ENCODE data around the gene RELN.
"Not testable (repeated sequence)": the region's sequence is repeated elsewhere in the genome, so short reads cannot be mapped to it uniquely, and the experiment has no call there.

Gene RELN

DNA sequence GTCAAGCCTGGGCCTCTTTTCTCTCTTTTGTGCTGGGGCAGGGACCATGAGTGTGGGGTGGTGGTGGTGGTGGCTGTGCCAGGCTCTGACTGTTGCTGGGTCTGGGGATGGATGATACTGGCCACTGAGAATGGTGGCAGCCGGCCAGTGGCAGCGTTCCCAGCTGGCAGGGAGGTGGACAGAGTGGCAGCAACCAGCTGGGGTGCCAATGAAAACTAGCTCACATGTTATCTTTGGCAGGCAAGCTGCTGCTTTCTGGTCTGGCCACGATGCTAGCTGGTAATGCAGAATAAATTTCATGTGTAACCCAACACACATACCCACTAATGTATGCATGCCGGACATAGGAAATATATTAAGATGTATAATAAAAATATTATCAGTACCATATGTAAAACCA, 448.4 kb downstream of the RELN start:
- DNase-seq: no peak

DNA sequence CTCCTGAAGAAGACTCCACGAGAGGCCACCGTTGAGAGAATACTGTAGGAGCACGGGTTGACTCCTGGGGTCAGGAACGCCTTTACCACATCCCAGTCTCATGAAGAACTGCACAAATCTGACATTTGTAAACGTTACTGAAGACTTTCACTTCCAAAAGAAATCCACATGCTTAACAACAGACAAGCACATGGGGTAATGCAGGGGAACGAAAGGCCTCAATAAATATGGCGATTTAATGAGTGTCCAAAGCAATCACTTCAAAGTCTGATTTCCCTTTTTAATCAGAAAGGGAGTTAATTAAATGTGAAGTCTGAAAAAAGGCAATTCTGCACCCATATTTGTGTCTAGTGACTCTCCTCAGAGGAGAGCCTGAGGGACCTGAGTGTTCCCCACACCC, 449.1 kb downstream of the RELN start:
- DNase-seq: no peak

DNA sequence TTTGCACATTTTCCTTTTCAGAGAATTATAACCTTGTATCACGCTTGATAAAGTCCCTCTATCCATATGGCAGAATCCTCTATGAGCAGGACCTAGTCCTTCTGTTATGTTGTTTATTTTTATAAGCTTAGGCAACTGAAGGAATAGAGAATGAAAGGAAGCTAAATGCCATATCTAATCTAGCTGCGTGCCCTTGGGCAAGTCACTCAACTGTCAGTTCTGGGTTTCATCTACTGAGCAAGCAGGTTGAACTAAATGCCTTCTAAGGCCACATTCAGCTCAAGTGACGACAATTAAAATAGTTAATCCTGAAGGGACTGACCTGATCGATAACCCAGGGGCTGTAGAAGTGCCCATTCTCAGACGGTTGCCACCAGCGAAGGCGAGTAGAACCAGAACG, 449.6 kb downstream of the RELN start:
- no peak for DNase-seq

DNA sequence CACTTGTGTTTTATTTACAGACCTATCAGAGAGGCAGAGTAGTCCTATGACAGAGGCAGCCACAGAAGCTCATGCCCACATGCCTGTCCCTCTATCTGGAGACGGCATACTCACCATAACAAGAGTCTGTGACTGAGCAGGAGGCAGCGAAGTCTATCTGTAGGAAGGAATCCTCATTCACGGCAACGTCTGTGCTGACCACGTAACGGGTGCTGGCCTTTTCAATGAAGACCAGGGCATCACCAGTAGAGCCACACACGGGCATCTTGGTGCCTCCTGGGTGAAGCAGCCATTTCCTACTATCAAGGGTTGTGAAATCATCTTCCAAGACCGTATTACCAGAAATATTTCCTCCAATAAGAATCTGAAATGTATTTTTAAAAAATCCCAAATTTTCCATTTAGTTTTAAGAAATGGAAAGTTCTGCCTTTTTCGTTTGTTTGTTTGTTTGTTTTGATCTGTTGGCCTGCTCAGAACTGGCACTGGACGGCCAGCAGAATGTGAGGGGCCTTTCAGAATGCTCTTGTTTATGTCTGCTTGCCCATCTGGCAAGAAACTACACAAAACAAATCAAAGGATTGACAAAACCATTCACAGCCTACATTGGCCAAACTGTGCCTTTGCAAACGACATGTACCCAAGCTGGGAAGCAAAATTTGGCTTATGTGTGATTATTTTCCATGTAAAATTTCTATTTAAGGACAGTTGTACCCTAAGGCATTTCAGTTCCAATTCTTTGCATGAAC, 450.3 kb downstream of the RELN start:
- DNase-seq: no peak

DNA sequence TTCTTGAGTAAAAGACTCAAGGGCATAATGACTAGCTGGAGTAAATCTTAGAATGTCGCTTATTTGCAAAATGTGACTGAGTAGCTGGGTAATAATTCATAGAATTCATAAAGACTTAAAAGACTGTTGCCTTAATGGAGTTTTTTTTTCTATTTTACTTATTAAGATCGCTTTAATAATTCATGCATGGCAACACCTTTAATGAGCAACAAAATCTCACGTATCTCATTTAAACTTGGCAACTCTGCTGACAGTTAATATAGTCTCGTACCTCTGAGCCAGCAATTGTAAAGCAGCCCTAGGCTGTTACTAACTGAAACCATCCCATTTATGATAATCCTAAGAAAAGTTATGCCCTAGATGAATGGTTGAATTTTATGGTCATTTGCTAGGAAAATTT, 455.7 kb downstream of the RELN start:
- no peak for DNase-seq

DNA sequence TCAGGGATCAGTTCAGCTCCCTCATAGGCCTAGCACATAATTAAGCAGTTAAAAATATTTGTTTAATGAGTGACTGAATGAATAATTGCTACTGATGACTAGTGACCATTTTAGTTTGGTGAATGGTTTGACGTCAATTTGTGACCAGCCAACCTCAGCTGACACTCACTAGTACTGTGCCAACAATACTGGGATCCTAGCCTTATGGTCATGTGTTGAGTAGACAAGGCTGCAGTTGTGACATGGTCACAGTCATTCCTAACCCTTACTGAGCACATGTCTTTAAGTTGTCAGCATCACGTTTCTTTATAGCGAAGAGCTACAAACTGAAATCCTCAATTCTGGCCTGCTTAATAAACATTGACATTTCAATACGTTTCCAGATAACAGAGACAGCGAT, 456.5 kb downstream of the RELN start:
- no peak for DNase-seq

DNA sequence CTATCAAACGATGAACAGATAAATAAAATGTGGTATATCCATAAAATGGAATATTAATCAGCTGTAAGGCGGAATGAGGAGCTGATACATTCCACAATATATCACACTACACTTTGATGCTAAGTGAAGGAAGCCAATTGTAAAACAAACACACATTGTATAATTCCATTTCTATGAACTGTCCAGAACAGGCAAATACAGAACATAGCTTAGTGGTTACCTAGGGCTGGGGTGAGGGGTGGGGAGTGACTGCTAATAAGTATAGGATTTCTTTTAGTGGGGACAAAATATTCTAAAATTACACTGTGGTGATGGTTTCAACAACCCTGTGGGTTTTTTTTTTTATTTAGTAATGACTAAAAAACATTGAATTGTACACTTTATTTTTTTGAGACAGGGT, 461.3 kb downstream of the RELN start:
- no peak for DNase-seq

DNA sequence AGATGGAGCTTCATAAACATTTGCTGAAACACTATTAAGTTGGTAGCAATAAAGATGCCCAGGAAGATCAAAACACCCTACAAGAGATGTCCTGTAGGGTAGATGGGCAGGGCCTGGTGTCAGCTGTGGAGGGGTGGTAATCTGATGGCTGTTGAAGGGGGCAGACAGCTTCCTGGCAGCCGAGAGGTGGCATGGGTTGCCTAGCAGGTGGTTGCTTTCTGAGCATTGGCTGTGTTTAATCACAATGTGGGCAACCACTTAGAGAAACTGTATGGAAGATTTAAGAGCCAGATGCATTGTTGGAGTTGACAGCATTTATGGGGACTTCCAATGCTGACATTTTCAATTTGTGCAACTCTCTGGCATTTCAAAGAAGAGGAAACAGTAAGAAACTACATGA, 463.5 kb downstream of the RELN start:
- no peak for DNase-seq

DNA sequence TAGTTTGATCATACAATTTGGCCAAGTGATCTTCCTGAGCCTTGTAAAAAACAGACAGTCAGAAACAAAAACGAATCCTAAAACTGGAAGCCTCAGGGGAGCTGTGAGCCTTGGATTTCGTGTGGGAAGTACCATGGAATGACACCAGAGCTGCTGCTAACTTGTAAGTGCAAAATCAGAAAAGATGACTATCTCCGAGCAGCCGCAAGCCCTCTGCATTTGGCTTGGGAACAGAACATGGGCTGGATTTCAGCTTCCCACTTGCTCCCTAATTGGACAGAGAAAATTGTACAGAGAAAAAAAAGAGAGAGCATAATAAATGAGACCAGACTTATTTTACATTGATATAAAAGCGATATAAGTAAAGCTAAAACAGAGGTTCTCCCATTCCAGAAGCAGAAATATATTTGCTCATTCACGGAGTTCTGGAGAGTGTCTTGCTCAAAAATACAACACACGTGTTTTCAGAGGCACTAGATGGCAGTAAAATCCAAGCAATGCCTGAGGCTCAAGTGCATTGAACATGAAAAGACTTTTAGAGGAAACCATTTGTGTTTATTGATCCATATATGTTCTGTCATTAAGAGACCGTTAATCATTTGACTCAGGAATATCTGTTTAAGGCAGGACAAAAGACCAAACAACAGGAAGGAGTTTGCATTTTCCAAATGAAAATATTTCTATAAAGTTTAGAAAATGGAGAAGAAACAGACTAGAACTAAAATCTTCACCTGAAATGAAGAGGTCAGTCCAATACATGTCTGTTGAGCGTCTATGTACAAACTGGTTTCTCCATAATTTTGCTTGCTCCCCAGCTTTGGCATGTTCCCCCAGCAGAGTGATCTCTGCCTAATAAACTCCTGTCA, 465.2 kb downstream of the RELN start:
- DNase-seq: no peak

DNA sequence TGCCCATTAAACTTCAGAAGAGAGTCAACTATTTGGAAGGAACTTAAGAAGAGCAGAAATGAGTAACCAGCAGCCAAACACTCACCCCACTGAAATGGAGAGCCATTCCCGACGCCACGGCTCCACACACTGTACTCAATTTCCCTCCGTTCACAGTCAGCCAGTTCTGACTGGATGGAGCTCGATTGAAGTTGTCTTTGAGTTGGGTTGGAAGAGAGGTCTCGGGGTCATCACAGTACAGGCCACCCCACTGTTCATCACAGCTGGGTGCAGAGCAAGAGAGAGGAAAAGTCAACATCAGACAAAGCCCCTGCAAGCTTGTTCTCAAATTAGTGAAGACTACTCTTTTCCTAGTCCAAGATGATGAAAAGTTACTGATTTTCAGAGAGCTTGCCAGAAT, 467.5 kb downstream of the RELN start:
- no peak for DNase-seq

DNA sequence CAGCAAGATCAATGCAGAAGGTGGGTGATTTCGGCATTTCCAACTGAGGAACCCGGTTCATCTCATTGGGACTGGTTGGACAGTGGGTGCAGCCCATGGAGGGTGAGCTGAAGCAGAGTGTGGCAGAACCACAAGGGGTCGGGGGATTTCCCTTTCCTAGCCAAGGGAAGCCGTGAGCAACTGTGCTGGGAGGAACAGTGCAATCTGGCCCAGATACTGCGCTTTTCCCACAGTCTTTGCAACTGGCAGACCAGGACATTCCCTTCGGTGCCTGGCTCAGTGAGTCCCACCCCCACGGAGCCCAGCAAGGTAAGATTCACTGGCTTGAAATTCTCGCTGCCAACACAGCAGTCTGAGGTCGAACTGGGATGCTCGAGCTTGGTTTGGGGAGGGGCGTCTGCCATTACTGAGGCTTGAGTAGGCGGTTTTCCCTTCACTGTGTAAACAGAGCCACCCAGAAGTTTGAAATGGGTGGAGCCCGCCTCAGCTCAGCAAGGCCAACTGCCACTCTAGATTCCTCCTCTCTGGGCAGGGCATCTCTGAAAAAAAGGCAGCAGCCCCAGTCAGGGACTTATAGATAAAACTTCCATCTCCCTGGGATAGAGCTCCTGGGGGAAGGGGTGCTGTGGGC, 484.8 kb downstream of the RELN start:
- no peak for DNase-seq

DNA sequence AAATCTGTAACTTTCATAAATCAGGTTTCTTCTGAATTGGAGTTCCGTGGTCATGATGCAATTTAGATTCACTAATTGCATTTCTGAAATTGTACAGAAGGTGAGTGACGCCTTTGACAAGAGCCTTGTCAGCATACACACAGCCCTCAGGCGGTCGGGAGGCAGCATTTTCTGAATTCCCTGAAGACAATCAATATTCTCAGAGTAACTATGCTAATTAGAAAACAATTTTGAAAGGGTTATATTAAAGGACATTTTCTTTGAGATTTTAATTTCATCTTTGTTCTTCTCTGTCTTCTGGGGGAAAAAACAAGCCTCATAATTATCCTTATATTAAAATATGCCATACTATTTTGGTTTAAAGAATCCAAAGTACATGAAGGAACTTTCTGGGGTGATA, 488.3 kb downstream of the RELN start:
- no peak for DNase-seq

DNA sequence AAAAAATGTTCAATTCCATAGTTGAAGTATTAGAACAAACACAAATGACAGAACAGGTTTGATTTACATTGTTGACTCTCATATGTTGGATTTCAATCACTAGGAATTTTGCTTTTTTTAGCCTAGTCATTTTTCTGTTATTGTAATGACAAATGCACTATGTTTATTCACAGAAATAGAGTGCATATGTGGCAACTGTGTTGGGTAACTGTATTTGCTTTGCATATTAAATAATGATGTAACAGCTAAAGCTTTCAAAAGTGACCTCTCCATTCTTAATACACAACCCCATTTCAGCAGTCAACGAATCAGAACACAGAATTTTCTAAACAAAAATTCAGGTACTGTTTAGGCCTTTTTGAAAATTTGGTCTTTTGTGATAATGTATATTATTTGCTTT, 489.5 kb downstream of the RELN start:
- DNase-seq: no peak

DNA sequence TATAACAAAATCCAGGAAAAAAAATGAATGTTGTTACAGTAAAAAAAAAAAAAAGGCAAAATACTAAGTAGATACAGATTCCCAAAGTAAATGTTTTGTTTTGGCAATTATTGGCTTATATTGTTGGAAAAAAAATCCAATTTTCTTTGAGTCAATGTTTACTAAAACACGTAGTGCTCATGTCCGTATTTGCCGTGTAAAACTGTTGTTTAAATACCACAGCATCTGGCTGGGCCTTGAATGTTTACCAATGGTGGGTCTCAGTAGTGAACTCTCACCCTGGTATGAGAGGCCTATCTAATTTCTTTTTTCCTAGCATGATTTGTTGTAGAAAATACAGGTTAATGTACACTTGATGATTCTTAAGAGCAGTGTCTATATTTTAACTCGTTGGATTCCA, 502.0 kb downstream of the RELN start:
- no peak for DNase-seq

DNA sequence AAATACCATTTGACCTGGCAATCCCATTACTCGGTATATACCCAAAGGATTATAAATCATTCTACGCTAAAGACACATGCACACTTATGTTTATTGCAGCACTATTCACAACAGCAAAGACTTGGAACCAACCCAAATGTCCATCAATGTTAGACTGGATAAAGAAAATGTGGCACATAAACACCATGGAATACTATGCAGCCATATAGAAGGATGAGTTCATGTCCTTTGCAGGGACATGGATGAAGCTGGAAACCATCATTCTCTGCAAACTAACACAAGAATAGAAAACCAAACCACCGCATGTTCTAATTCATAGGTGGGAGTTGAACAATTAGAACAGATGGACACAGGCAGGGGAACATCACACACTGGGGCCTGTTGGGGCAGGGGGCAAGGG, 502.6 kb downstream of the RELN start:
- not testable (repeated sequence) for DNase-seq

DNA sequence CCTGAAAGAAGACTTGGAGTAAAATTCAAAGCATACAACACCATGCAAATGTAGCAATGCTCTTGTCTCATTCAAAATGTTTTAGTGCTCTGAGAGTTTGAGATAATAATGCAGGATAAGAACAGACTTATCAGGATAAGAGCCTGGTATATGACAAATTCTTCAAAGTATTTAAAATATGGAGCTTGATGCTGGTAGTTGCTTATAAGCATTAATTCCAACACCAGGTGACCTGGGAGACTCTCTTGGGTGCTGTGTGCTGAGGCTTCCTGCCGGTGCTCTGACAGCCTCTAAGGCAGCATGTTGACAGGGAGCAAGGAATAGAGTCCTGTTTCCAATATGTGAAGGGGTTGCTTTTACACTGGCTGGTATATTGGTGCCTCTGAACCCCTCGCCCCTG, 508.7 kb downstream of the RELN start:
- DNase-seq: no peak

DNA sequence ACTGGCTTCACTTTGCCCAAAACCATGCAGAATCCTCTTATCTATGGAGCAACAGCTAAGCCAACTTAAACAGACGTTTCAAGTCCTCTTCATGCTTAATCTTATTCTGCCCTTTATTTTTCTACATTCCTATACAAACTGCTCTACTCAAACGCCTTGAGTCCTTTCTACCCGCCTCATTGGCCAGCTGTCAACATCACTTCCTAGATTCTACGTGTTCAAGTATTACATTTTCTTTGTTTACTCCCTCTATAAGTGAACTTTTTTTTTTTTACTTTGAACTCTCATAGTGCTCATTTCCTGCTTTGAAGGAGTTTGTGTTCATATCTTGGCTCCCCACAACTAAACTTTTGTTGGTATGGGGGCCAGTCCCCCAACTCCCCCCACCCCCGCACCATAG, 514.5 kb downstream of the RELN start:
- DNase-seq: no peak

DNA sequence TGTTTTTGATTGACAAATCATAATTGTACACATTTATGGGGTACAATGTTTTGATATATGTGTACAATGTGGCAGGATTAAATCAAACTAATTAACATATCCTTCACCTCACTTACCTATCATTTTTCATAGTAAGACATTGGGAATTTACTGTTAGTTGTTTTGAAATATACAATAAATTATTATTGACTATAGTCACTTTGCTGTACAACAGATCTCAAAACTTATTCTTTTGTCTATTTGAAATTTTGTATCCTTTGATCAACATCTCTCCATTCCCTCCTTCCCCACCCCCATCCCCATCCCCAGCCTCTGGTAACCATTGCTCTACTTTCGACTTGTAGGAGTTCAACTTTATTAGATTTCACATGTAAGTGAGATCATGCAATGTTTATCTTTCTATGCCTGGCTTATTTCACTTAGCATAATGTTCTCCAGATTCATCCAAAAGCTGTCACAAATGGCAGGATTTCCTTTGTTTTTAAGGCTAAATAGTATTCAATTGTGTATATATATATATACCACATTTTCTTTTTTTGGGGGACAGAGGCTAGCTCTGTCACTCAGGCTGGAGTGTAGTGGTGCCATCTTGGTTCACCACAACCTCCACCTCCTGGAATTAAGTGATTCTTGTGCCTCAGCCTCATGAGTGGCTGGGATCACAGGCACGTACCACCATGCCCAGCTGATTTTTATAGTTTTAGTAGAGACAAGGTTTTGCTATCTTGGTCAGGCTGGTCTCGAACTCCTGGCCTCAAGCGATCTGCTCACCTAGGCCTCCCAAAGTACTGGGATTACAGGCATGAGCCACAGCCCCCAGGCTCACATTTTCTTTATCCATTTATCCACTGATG, 520.1 kb downstream of the RELN start:
- no peak for DNase-seq

DNA sequence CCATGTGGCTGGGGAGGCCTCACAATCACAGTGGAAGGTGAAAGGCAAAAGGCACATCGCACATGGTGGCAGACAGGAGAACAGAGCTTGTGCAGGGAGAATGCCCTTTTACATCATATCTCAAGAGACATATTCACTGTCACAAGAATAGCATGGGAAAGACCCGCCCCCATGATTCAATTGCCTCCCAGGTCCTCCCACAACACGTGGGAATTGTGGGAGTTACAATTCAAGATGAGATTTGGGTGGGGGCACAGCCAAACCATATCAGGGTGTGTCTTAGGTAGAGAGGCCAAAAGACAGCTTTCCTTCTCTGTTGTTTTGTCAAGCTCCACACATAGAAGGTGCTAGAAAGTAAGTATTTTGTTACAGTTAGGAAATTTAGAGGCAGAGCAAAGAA, 522.6 kb downstream of the RELN start:
- DNase-seq: no peak

DNA sequence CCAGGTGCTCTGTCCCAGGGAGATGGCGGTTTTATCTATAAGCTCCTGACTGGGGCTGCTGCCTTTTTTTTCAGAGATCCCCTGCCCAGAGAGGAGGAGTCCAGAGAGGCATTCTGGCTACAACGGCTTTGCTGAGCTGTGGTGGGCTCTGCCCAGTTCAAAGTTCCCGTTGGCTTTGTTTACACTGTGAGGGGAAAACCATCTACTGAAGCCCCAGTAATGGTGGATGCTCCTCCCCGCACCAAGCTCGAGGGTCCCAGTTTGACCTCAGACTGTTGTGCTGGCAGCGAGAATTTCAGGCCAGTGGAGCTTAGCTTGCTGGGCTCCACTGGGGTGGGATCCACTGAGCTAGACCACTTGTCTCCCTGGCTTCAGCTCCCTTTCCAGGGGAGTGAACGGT, 527.1 kb downstream of the RELN start:
- no peak for DNase-seq

DNA sequence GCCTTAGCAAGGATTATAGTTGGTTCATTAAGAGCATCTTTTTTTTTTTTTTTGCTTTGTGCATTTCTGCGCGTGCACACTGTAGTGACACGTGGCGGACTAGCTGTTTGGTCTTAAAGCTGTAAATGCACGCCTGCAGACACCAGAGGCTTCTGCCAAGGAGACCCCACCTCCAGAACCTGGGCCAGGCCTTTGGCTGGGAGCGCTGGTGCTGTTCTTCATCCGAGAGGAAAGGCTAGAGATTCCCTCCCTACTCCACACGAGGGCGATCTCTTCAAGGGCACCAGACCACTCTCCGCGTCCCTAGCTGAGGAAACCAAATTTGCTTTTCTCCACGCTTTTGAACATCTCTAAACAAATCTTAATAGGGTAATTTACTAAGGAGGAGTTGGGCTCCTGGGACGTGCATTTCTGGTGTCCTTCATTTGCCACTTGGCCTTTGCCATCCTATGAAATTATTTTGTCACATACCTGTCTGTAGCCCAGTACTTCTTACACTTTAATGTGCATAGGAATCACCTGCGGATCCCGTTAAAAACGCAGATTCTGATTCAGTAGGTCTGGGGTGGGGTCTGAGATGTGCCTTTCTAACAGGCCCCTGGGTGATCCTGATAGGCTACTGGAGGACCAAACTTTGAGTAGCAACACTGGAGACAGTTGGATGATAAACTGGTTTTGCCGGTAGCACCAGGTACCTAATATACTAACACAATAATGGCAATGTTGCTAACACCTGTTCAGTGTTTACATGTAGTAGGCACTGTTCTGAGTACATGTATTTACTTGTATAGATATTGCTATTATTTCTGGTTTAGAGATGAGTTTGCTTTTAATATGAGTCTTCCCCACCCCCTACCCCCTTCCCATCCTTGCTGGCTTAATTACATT, 542.1 kb downstream of the RELN start:
- no peak for DNase-seq

DNA sequence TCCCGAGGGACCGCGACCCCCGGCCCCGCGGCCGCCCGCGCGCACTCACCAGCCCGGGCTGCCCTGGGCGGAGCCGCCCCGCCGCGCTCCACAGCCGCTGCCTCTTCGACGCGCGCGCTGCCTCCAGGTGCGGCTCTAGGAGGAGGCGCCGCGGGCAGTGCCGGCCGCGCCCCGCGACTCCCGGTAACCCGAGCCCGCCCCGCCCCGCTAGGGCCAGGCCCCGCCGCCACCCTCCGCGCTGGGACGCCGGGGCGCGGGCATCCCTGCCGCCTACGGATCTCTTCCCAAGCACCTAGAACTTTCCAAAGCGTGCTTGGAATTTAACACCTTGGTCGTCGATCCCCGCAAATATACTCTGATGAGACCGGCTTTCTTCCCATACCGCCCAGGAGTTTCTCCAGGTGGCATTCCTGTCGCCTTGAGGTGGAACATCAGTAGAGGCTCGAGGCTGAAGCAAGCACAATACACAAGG, 543.4 kb downstream of the RELN start, which contains the start of gene SLC26A5:
TSS of gene SLC26A5 (minus strand) at position 159 of the 472 bp plus-strand sequence. CDS start 24,693 bp downstream, outside the sequence.
- no peak for DNase-seq

All from GOT3 (cell line).